ENCODE results near the gene TMEM143.
A peak's percentile ranks its signal among the peaks of the same experiment; 100 is the strongest.

TMEM143 gene

GRCh38 chr19:48363810-48364597 is at the start of gene TMEM143, which contains the start of gene SYNGR4:
Gene TMEM143 (minus strand): TSS chr19:48363940. CDS start chr19:48363920, 20 bp downstream.
Gene SYNGR4 (plus strand): TSS chr19:48364367. CDS start chr19:48365843, 1,476 bp downstream.
- no peak for TF ChIP-seq CTCF (conservative IDR thresholded peaks at IDR 0.05; ENCODE audit: low read length)
- DNase-seq (ENCODE audit: low read depth) = peak; percentile 99
- H3K4me3 ChIP-seq (ENCODE audit: low read length) = peak within 1 kb of the TSS; percentile 88

GRCh38 chr19:48405850-48406249 is 42.1 kb upstream of the TMEM143 start:
- no peak for DNase-seq (ENCODE audit: low read depth)
- TF ChIP-seq CTCF (conservative IDR thresholded peaks at IDR 0.05; ENCODE audit: low read length) = no peak
- no peak overlapping the region for H3K4me3 ChIP-seq (ENCODE audit: low read length)

DNA sequence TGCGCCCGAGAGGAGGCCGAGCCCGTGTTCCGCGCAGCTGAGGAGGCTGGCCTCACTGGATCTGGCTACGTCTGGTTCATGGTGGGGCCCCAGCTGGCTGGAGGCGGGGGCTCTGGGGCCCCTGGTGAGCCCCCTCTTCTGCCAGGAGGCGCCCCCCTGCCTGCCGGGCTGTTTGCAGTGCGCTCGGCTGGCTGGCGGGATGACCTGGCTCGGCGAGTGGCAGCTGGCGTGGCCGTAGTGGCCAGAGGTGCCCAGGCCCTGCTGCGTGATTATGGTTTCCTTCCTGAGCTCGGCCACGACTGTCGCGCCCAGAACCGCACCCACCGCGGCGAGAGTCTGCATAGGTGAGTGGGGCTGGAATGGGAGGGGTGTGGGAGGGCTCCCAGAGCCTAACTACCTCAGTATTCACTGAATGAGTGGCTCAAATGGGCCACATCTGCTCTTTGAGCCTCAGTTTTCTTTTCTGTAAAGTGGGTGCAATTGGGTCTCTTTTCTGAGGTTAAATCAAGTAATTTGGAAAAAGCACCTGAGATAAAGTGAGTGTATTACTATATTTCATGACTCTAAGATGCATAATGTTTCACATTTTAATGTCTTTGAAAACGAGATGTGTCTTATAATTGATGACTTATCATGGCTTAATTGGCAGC is 41.4 kb upstream of the TMEM143 start:
- H3K4me3 ChIP-seq (ENCODE audit: low read length) = no peak overlapping the region
- TF ChIP-seq CTCF (conservative IDR thresholded peaks at IDR 0.05; ENCODE audit: low read length) = no peak
- no peak for DNase-seq (ENCODE audit: low read depth)

DNA sequence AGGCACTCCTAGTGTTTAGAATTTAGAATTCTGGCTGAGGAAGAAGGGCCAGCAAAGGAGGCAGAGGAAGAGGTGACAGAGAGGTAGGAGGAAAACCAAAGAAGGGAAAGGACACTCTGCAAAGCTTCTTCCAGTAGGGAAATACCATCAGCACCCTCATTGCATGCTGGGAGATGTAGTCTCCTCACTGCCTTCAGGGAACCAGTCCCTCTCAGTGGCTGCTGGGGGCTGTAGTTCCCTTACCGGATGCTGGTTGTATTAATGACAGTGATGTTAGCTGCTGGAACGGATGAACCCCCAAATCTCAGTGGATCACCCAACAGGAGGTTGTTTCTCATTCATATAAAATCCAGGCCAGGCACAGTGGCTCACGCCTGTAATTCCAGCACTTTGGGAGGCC is 39.9 kb upstream of the TMEM143 start:
- H3K4me3 ChIP-seq (ENCODE audit: low read length) = no peak overlapping the region
- peak; percentile 55 for DNase-seq (ENCODE audit: low read depth)
- no peak for TF ChIP-seq CTCF (conservative IDR thresholded peaks at IDR 0.05; ENCODE audit: low read length)

GRCh38 chr19:48401287-48401686 is 37.5 kb upstream of the TMEM143 start:
- DNase-seq (ENCODE audit: low read depth) = no peak
- no peak overlapping the region for H3K4me3 ChIP-seq (ENCODE audit: low read length)
- TF ChIP-seq CTCF (conservative IDR thresholded peaks at IDR 0.05; ENCODE audit: low read length) = no peak

GRCh38 chr19:48400018-48400742 is 36.4 kb upstream of the TMEM143 start:
- no peak for TF ChIP-seq CTCF (conservative IDR thresholded peaks at IDR 0.05; ENCODE audit: low read length)
- H3K4me3 ChIP-seq (ENCODE audit: low read length) = peak overlapping the region; percentile 52
- DNase-seq (ENCODE audit: low read depth) = peak; percentile 82

Data from AG10803 (cell line).